ENCODE measurements around the gene CSGALNACT2. TPM values are rescaled to one million over a fixed set of nuclear protein-coding genes. Genes with fewer than 3 reads are reported as not detected.

Gene CSGALNACT2
- total and polyA plus RNA-seq, 9 of the 15 experiments (the other 6 are each of a cell fraction or from before 2014, with no cell fraction given): 1.4 to 7.3 (median 3.5) TPM

DNA sequence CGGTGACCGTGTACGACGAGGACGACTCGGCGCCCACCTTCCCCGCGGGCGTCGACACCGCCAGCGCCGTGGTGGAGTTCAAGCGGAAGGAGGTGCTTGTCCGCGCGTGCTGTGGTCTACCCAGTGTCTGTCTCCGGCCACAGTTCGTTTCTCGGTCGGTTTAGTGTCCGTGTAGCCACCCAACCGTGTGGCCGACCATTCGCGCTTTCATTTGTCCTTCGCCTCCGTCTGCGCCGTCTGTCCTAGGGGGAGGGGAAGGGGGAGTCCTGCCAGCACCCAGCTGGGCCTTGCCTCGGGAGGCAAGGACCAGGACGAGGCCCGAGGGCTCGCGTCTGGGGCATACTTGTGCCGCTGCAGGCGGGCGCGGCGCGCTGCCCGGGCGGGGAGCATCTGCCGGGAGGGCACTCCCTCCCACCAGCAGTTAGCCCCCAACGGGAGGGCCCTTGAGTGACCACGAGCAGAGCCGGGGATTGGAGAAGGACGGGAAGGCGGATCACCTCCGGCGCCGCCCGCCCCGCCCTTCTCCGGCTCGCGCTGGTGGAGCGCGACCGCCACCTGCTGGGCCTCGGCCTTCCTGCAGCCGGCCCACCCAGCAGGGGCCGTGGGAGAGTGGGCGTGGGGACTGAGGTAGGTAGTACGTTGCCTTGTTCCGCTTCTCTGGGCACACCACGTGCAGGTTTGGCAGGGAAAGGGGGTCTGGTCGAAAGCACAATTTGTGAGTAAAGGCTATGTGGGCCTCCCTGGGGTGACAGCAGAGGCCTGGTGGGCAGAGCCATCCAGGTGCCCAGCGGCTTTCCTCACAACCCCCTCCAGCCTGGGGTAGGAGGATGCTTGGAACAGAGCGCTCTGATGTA is 32.9 kb upstream of the CSGALNACT2 start (continued):
- TF ChIP-seq, protein P1, sequence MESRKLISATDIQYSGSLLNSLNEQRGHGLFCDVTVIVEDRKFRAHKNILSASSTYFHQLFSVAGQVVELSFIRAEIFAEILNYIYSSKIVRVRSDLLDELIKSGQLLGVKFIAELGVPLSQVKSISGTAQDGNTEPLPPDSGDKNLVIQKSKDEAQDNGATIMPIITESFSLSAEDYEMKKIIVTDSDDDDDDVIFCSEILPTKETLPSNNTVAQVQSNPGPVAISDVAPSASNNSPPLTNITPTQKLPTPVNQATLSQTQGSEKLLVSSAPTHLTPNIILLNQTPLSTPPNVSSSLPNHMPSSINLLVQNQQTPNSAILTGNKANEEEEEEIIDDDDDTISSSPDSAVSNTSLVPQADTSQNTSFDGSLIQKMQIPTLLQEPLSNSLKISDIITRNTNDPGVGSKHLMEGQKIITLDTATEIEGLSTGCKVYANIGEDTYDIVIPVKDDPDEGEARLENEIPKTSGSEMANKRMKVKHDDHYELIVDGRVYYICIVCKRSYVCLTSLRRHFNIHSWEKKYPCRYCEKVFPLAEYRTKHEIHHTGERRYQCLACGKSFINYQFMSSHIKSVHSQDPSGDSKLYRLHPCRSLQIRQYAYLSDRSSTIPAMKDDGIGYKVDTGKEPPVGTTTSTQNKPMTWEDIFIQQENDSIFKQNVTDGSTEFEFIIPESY (CRISPR knock-in tag; IDR thresholded peaks at IDR 0.05): no peak
- TF ChIP-seq STAG1 (CRISPR knock-in tag; IDR thresholded peaks at IDR 0.05; ENCODE audit: borderline replicate concordance): peak; percentile 99
- TF ChIP-seq, protein P2, sequence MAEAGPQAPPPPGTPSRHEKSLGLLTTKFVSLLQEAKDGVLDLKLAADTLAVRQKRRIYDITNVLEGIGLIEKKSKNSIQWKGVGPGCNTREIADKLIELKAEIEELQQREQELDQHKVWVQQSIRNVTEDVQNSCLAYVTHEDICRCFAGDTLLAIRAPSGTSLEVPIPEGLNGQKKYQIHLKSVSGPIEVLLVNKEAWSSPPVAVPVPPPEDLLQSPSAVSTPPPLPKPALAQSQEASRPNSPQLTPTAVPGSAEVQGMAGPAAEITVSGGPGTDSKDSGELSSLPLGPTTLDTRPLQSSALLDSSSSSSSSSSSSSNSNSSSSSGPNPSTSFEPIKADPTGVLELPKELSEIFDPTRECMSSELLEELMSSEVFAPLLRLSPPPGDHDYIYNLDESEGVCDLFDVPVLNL (CRISPR knock-in tag; IDR thresholded peaks at IDR 0.05; ENCODE audit: low read depth): peak; percentile 44; the same call in 1 of the 2 replicates
- 0 out of 2 replicates have a peak, but pooled peaks have one; percentile 31 for TF ChIP-seq OTX1 (CRISPR knock-in tag; IDR thresholded peaks at IDR 0.05)
- TF ChIP-seq BHLHE40 (IDR thresholded peaks at IDR 0.05; ENCODE audit: low read length): peak; percentile 37; the same call in 1 of the 2 replicates
- TF ChIP-seq FIP1L1 (IDR thresholded peaks at IDR 0.05; ENCODE audit: low read depth, low read length, poor library complexity, severe bottlenecking): peak; percentile 45
- no peak for TF ChIP-seq ZNF232 (CRISPR knock-in tag; IDR thresholded peaks at IDR 0.05)
- TF ChIP-seq XRCC4 (IDR thresholded peaks at IDR 0.05; ENCODE audit: extremely low read depth, insufficient read depth, insufficient read length): no peak
- TF ChIP-seq ZBTB7A (IDR thresholded peaks at IDR 0.05; ENCODE audit: borderline replicate concordance, control insufficient read depth, low read depth, low read length): peak; percentile 94; the same call in 1 of the 2 replicates
- peak; percentile 92 to 98 for TF ChIP-seq RAD21 (CRISPR knock-in tag; conservative IDR thresholded peaks at IDR 0.05 in 1 of 2, IDR thresholded peaks at IDR 0.05 in 1 of 2)
- TF ChIP-seq KLF13 (tag; IDR thresholded peaks at IDR 0.05; ENCODE audit: borderline replicate concordance, low read depth): peak; percentile 91; the same call in 1 of the 2 replicates
- TF ChIP-seq, protein P3, sequence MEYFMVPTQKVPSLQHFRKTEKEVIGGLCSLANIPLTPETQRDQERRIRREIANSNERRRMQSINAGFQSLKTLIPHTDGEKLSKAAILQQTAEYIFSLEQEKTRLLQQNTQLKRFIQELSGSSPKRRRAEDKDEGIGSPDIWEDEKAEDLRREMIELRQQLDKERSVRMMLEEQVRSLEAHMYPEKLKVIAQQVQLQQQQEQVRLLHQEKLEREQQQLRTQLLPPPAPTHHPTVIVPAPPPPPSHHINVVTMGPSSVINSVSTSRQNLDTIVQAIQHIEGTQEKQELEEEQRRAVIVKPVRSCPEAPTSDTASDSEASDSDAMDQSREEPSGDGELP (CRISPR knock-in tag; IDR thresholded peaks at IDR 0.05; ENCODE audit: borderline replicate concordance): peak; percentile 58; the same call in 1 of the 2 replicates
- TF ChIP-seq PHB2 (IDR thresholded peaks at IDR 0.05; ENCODE audit: low read depth): no peak
- peak; percentile 93 for TF ChIP-seq KLF1 (tag; IDR thresholded peaks at IDR 0.05)
- TF ChIP-seq, protein P4, sequence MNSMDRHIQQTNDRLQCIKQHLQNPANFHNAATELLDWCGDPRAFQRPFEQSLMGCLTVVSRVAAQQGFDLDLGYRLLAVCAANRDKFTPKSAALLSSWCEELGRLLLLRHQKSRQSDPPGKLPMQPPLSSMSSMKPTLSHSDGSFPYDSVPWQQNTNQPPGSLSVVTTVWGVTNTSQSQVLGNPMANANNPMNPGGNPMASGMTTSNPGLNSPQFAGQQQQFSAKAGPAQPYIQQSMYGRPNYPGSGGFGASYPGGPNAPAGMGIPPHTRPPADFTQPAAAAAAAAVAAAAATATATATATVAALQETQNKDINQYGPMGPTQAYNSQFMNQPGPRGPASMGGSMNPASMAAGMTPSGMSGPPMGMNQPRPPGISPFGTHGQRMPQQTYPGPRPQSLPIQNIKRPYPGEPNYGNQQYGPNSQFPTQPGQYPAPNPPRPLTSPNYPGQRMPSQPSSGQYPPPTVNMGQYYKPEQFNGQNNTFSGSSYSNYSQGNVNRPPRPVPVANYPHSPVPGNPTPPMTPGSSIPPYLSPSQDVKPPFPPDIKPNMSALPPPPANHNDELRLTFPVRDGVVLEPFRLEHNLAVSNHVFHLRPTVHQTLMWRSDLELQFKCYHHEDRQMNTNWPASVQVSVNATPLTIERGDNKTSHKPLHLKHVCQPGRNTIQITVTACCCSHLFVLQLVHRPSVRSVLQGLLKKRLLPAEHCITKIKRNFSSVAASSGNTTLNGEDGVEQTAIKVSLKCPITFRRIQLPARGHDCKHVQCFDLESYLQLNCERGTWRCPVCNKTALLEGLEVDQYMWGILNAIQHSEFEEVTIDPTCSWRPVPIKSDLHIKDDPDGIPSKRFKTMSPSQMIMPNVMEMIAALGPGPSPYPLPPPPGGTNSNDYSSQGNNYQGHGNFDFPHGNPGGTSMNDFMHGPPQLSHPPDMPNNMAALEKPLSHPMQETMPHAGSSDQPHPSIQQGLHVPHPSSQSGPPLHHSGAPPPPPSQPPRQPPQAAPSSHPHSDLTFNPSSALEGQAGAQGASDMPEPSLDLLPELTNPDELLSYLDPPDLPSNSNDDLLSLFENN (IDR thresholded peaks at IDR 0.05; ENCODE audit: low read depth in 2 of 2, low read length in 2 of 2): peak in 1 of 2 experiments; percentile 38; a peak in 1 of 4 replicates
- peak; percentile 43 for TF ChIP-seq HMGN3 (IDR thresholded peaks at IDR 0.05; ENCODE audit: borderline replicate concordance, extremely low read depth, insufficient read length, low read depth, low read length)
- 0 out of 2 replicates have a peak, but pooled peaks have one; percentile 14 for TF ChIP-seq JUND (IDR thresholded peaks at IDR 0.05; ENCODE audit: borderline replicate concordance, low read depth, low read length)
- no peak for TF ChIP-seq JUND (tag; IDR thresholded peaks at IDR 0.05; ENCODE audit: borderline replicate concordance, low read depth, low read length)
